ENCODE measurements around the gene SLC22A14.

The SLC22A14 gene

DNA sequence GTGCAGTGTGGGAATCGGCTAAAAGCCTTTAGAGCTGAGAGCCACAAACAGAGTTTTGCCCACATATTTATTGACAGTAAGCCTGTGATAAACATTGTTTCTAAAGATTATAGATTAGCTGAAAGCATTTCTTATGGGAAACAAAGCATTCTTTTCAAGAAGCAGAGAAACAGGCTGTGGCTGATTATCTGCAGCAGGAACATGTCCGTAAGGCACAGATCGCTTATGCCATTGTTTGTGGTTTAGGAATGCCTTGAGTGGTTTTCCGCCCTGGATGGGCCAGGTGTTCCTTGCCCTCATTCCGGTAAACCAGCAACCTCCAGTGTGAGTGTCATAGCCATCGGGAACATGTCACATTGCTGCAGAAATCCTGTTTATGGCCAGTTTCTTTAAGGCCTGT, 76.9 kb downstream of the SLC22A14 start:
- Histone ChIP-seq H3K4me3 (ENCODE audit: low read length) (no peak overlapping the region), H3K27ac (ENCODE audit: low read length) (no peak overlapping the region), H3K9me3 (ENCODE audit: insufficient read depth, low read depth, low read length) (peaks cover 5% of the 10 kb centered on the region), H3K4me1 (ENCODE audit: insufficient read depth, low read length) (no peaks in the 10 kb centered on the region), H3K36me3 (ENCODE audit: insufficient read depth, low read depth, low read length) (peaks cover 23% of the 10 kb centered on the region; the same call in 1 of the 2 replicates), H3K27me3 (ENCODE audit: insufficient read depth, low read length) (no peaks in the 10 kb centered on the region), H3K9ac (ENCODE audit: low read depth, low read length) (no peak overlapping the region)

DNA sequence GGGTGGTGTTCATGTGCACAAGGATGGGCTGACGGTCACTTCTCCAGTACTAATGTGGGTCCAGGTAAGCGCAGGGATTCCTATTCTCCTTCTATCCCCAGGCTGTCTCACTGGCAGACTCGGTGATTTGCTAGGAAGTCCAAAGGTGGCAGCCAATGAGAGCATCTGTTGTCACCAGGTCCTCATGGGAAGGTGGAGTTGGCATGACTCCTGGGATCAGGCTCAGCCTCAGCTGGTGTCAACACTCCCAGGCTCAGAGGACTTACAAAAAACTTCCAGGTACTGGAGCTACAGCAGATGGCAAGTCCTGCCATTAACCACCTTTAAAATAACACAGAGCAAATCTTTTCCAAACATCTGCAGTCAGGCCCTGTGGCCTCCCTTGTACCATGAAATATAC, 78.3 kb downstream of the SLC22A14 start:
- no peak overlapping the region for H3K4me3 ChIP-seq (ENCODE audit: low read length)
- H3K36me3 ChIP-seq (ENCODE audit: insufficient read depth, low read depth, low read length): peaks cover 25% of the 10 kb centered on the region; the same call in 1 of the 2 replicates
- H3K9ac ChIP-seq (ENCODE audit: low read depth, low read length): no peak overlapping the region
- no peaks in the 10 kb centered on the region for H3K27me3 ChIP-seq (ENCODE audit: insufficient read depth, low read length)
- H3K9me3 ChIP-seq (ENCODE audit: insufficient read depth, low read depth, low read length): peaks cover 5% of the 10 kb centered on the region
- H3K4me1 ChIP-seq (ENCODE audit: insufficient read depth, low read length): no peaks in the 10 kb centered on the region
- H3K27ac ChIP-seq (ENCODE audit: low read length): no peak overlapping the region

DNA sequence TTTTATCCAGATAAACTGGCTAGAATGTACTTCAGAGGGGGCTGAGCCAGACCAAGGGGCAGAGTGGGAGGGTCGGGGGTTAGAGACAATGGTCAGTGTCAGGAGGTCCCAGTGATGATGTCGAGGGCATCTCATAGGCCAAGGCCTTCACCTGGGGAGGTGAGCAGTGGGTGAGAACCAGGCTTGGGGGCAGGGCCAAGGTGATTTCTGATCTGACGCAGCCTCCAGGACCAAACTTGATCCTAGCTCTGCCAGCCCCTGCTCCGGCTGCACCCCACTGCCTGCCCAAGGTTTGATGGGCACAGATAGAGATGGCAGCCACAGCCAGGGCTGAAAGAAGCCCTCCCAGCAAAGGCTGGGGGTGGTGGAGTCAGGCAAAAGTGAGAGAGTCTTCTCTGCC, 79.4 kb downstream of the SLC22A14 start:
- Histone ChIP-seq H3K36me3 (ENCODE audit: insufficient read depth, low read depth, low read length) (peaks cover 24% of the 10 kb centered on the region; the same call in 1 of the 2 replicates), H3K4me3 (ENCODE audit: low read length) (no peak overlapping the region), H3K27ac (ENCODE audit: low read length) (no peak overlapping the region), H3K4me1 (ENCODE audit: insufficient read depth, low read length) (no peaks in the 10 kb centered on the region), H3K9ac (ENCODE audit: low read depth, low read length) (no peak overlapping the region), H3K9me3 (ENCODE audit: insufficient read depth, low read depth, low read length) (peaks cover 5% of the 10 kb centered on the region), H3K27me3 (ENCODE audit: insufficient read depth, low read length) (no peaks in the 10 kb centered on the region)

DNA sequence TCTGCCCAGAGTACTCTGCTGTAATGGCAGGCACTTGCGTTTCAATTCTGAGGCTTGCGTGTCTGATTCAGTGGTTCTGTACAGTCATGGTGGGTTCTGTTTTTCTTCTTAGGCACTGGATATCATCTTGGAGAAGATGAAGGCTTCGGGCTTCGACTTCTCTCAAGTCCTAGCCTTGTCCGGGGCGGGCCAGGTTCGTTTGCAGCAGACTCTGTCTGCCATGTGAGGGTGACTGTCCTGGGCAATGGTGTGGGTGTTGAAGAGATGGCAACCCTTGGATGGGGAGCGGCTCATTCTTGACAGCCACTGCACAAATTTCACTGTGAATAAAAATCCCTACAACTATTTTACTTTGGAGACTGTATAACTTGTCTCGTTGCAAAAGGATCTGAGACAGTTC, 80.7 kb downstream of the SLC22A14 start:
- no peak overlapping the region for H3K4me3 ChIP-seq (ENCODE audit: low read length)
- H3K27me3 ChIP-seq (ENCODE audit: insufficient read depth, low read length): no peaks in the 10 kb centered on the region
- H3K4me1 ChIP-seq (ENCODE audit: insufficient read depth, low read length): no peaks in the 10 kb centered on the region
- no peak overlapping the region for H3K9ac ChIP-seq (ENCODE audit: low read depth, low read length)
- no peak overlapping the region for H3K27ac ChIP-seq (ENCODE audit: low read length)
- H3K9me3 ChIP-seq (ENCODE audit: insufficient read depth, low read depth, low read length): peaks cover 5% of the 10 kb centered on the region
- H3K36me3 ChIP-seq (ENCODE audit: insufficient read depth, low read depth, low read length): peaks cover 17% of the 10 kb centered on the region; the same call in 1 of the 2 replicates

DNA sequence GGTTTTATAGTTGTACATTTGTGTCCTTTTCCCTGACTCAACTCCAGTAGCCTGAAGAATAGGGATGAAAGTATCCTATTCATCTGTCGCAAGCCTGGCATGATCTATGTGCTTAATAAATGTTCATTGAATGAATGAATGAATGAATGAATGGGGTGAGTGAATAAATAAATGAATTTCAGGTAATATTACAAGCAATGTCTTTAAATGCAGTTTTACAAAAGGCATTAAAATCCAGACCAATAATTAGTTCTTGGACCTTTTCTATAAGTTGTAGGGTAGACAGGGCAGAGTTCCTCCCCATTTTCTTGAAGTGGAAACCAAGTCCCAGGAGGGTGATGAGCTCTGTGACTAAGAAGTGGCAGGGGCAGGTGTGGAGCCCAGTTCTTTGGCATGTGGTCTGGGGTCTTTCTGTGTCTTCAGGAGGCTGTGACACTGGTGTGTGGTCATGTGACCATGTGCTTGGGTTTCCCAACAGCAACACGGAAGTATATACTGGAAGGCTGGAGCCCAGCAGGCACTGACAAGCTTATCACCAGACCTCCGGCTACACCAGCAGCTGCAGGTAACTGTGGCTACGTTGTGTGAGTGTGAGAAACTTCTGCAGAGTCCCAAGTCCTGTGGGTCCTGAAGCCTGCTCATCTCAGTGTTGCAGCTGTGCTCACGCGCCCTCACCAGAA, 82.8 kb downstream of the SLC22A14 start:
- Histone ChIP-seq H3K36me3 (ENCODE audit: insufficient read depth, low read depth, low read length) (peaks cover 13% of the 10 kb centered on the region; the same call in 1 of the 2 replicates), H3K4me3 (ENCODE audit: low read length) (no peak overlapping the region), H3K27me3 (ENCODE audit: insufficient read depth, low read length) (no peaks in the 10 kb centered on the region), H3K9me3 (ENCODE audit: insufficient read depth, low read depth, low read length) (peaks cover 5% of the 10 kb centered on the region; the same call in 1 of the 2 replicates), H3K4me1 (ENCODE audit: insufficient read depth, low read length) (no peaks in the 10 kb centered on the region), H3K9ac (ENCODE audit: low read depth, low read length) (no peak overlapping the region), H3K27ac (ENCODE audit: low read length) (no peak overlapping the region)

DNA sequence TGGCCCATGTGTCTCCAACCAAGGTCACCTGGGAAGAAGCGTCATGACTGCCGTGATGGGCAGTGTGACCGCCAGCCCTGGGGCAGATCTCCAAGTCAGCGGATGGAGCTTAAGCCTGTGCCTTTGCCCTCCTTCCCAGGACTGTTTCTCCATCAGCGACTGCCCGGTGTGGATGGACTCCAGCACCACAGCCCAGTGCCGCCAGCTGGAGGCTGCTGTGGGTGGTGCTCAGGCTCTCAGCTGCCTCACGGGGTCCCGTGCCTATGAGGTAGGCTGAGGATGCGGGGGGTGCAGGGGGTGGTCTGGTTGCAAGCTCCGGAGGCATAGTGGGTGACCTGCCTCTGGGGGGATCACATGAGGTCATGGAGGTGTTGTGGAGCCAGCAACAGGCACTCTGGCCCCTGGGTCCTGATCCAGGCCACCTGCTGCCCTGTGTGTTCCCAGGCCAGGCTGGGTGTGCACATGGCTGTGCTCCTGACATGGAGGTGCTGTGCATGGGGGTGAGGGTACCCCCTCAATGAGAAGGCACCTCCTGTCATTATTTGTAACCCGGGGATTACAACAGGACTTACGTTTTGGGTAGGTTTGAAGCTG, 83.5 kb downstream of the SLC22A14 start:
- H3K9ac ChIP-seq (ENCODE audit: low read depth, low read length): no peak overlapping the region
- peaks cover 12% of the 10 kb centered on the region; the same call in 1 of the 2 replicates for H3K36me3 ChIP-seq (ENCODE audit: insufficient read depth, low read depth, low read length)
- H3K4me1 ChIP-seq (ENCODE audit: insufficient read depth, low read length): no peaks in the 10 kb centered on the region
- peaks cover 5% of the 10 kb centered on the region; the same call in 1 of the 2 replicates for H3K9me3 ChIP-seq (ENCODE audit: insufficient read depth, low read depth, low read length)
- H3K27me3 ChIP-seq (ENCODE audit: insufficient read depth, low read length): no peaks in the 10 kb centered on the region
- H3K4me3 ChIP-seq (ENCODE audit: low read length): no peak overlapping the region
- H3K27ac ChIP-seq (ENCODE audit: low read length): no peak overlapping the region

DNA sequence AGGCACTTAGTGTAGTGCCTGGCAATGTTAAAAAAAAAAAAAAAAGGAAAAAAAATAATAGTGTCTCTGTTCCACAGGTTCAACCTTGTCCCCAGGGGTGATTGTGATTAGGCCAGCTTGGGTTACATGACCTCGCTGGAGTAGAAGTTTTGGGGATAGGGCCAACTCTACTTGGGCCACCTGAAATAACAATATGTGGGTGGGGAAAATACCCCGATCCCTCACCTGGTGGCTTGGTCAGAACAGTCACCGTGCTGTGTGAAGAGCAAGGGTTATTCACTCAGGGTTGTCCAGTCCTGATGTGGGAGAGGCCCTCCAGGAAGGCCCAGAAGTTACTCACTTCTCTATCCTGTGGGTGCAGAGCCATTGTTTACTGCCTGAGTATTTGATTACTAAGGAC, 84.0 kb downstream of the SLC22A14 start:
- Histone ChIP-seq H3K9ac (ENCODE audit: low read depth, low read length) (no peak overlapping the region), H3K4me1 (ENCODE audit: insufficient read depth, low read length) (no peaks in the 10 kb centered on the region), H3K4me3 (ENCODE audit: low read length) (no peak overlapping the region), H3K9me3 (ENCODE audit: insufficient read depth, low read depth, low read length) (peaks cover 5% of the 10 kb centered on the region; the same call in 1 of the 2 replicates), H3K27ac (ENCODE audit: low read length) (no peak overlapping the region), H3K36me3 (ENCODE audit: insufficient read depth, low read depth, low read length) (peaks cover 12% of the 10 kb centered on the region; the same call in 1 of the 2 replicates), H3K27me3 (ENCODE audit: insufficient read depth, low read length) (no peaks in the 10 kb centered on the region)

DNA sequence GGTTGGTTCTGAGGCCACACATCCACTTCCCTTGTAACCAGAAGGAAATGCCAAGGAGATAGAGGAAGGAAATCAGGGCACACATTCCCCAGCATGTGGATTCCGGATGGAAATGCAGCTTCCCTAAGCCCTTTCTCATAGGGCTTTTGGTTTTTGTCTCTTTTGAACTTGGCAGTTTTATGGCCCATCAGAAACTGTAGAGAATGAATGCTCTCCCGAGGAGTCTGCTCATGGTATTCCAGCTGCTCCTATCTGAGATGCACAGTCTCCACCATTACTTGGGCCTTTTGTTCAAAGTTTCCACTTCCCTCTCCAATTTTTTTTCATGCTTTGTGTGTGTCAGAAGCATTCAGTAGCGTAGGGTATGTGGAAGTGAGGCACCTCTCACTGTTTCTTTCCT, 85.7 kb downstream of the SLC22A14 start:
- Histone ChIP-seq H3K9ac (ENCODE audit: low read depth, low read length) (no peak overlapping the region), H3K9me3 (ENCODE audit: insufficient read depth, low read depth, low read length) (peaks cover 5% of the 10 kb centered on the region; the same call in 1 of the 2 replicates), H3K4me3 (ENCODE audit: low read length) (no peak overlapping the region), H3K27ac (ENCODE audit: low read length) (no peak overlapping the region), H3K4me1 (ENCODE audit: insufficient read depth, low read length) (no peaks in the 10 kb centered on the region), H3K36me3 (ENCODE audit: insufficient read depth, low read depth, low read length) (peaks cover 12% of the 10 kb centered on the region; the same call in 1 of the 2 replicates), H3K27me3 (ENCODE audit: insufficient read depth, low read length) (no peaks in the 10 kb centered on the region)

Data from iPS-20b (cell line).